Activated CD8-positive, alpha-beta memory T cell treated with anti-CD3 and anti-CD28 coated beads, Interleukin-2, amount 50 U/mL, for 48 hours (primary cell): ENCODE results near the gene SREBF2.
"Not testable (repeated sequence)": the region's sequence is repeated elsewhere in the genome, so short reads cannot be mapped to it uniquely, and the experiment has no call there.

Experiments
- DNase-seq: peaks from one replicate; pipeline ENCODE4 v3.0.0-alpha.2; 2020

Gene SREBF2

GRCh38 chr22:41842996-41843970, 10.4 kb downstream of the SREBF2 start:
- no peak for DNase-seq

GRCh38 chr22:41844036-41844435, 11.1 kb downstream of the SREBF2 start:
- DNase-seq: no peak

GRCh38 chr22:41844513-41844912, 11.6 kb downstream of the SREBF2 start:
- DNase-seq: no peak

- no peak for DNase-seq
Observed at GRCh38 chr22:41845380-41846267, 12.7 kb downstream of the SREBF2 start.

GRCh38 chr22:41846268-41846987, 13.5 kb downstream of the SREBF2 start:
- DNase-seq: no peak

- DNase-seq: no peak
Observed at GRCh38 chr22:41847300-41847699, 14.4 kb downstream of the SREBF2 start.

- no peak for DNase-seq
Observed at GRCh38 chr22:41848468-41848867, 15.6 kb downstream of the SREBF2 start.

- no peak for DNase-seq
Observed at GRCh38 chr22:41856469-41856868, 23.6 kb downstream of the SREBF2 start.

GRCh38 chr22:41857155-41857859, 24.4 kb downstream of the SREBF2 start:
- DNase-seq: peak; percentile 78

GRCh38 chr22:41857860-41858199, 24.9 kb downstream of the SREBF2 start:
- DNase-seq: no peak

- DNase-seq: no peak
Observed at GRCh38 chr22:41862160-41862529, 29.2 kb downstream of the SREBF2 start.

GRCh38 chr22:41862530-41863266, 29.8 kb downstream of the SREBF2 start:
- DNase-seq: peak; percentile 84

GRCh38 chr22:41863472-41863871, 30.6 kb downstream of the SREBF2 start:
- no peak for DNase-seq

GRCh38 chr22:41868556-41868955, 35.7 kb downstream of the SREBF2 start:
- no peak for DNase-seq

GRCh38 chr22:41870081-41870480, 37.2 kb downstream of the SREBF2 start:
- not testable (repeated sequence) for DNase-seq

- DNase-seq: no peak
Observed at GRCh38 chr22:41870786-41871185, 37.9 kb downstream of the SREBF2 start.

- DNase-seq: no peak
Observed at GRCh38 chr22:41873391-41873790, 40.5 kb downstream of the SREBF2 start.

GRCh38 chr22:41874090-41874489, 41.2 kb downstream of the SREBF2 start:
- DNase-seq: no peak

- no peak for DNase-seq
Observed at GRCh38 chr22:41875531-41876270, 42.8 kb downstream of the SREBF2 start.

- no peak for DNase-seq
Observed at GRCh38 chr22:41876275-41876674, 43.4 kb downstream of the SREBF2 start.

- DNase-seq: no peak
Observed at GRCh38 chr22:41876675-41877074, 43.8 kb downstream of the SREBF2 start.
